SU-DHL-6 (cell line): ENCODE measurements around the gene PHACTR1.

ENCODE experiments used
- EZH2phosphoT487 ChIP-seq: fragments of 200-600 bp; sonication (generic), shearing (Covaris generic); conservative IDR thresholded peaks from 2 replicates; pipeline ENCODE4 v1.6.1; 2018; ENCODE audit warnings: mild to moderate bottlenecking, antibody characterized with exemption, low read length, moderate library complexity, mixed read lengths
- TF ChIP-seq, protein P1 (sequence below): fragments of 200-600 bp; sonication (generic); IDR thresholded peaks from one replicate; pipeline ENCODE4 v1.5.1; 2017; ENCODE audit warnings: antibody characterized with exemption, mild to moderate bottlenecking, low read length, moderate library complexity; ENCODE audit not compliant: insufficient read depth, poor library complexity, severe bottlenecking

DNA sequence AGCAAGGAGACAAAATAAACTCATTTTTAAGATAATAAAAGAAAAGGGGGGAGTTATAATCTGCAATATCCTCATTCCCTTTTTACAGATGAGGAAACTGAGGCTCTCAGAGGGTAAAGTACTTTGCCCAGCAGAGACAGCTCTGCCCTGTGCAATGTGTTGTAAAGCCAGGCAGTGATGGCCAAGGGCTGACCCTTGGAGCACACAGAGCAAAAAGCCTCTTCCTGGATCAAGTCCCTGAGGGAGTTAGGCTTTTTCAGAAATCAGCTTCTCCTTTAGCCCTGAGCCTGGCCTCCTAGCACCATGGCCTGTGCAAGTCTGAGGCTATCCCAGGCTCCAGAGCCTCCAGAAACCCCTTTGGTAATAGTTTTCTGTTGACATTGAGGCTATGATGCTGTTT is 234.8 kb downstream of the PHACTR1 start:
- TF ChIP-seq EZH2phosphoT487: no peak
- TF ChIP-seq, protein P1, sequence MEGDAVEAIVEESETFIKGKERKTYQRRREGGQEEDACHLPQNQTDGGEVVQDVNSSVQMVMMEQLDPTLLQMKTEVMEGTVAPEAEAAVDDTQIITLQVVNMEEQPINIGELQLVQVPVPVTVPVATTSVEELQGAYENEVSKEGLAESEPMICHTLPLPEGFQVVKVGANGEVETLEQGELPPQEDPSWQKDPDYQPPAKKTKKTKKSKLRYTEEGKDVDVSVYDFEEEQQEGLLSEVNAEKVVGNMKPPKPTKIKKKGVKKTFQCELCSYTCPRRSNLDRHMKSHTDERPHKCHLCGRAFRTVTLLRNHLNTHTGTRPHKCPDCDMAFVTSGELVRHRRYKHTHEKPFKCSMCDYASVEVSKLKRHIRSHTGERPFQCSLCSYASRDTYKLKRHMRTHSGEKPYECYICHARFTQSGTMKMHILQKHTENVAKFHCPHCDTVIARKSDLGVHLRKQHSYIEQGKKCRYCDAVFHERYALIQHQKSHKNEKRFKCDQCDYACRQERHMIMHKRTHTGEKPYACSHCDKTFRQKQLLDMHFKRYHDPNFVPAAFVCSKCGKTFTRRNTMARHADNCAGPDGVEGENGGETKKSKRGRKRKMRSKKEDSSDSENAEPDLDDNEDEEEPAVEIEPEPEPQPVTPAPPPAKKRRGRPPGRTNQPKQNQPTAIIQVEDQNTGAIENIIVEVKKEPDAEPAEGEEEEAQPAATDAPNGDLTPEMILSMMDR: no peak
